Keratinocyte (primary cell): ENCODE data around the gene ZZZ3. TPM values are rescaled to one million over a fixed set of nuclear protein-coding genes. Genes with fewer than 3 reads are reported as not detected.

Experiments used
- DNase-seq: peaks from one replicate; pipeline ENCODE4 v3.0.0-alpha.2; 2011; ENCODE audit warnings: low read depth, missing footprints, low spot score
- FAIRE-seq: peaks from 2 replicates; lab custom pipeline; 2011; peaks lifted over from hg19 to GRCh38; lab: Jason Lieb, UNC
- H2AFZ ChIP-seq: 2 replicates; pipeline ENCODE4 v1.6.0; 2012; ENCODE audit warnings: low read length, control low read depth, inconsistent platforms; ENCODE audit not compliant: control insufficient read depth
- H3K27ac ChIP-seq: 2 replicates; pipeline ENCODE4 v1.5.1; 2011; ENCODE audit warnings: low read length; ENCODE audit not compliant: control insufficient read depth, insufficient read depth
- H3K27me3 ChIP-seq: 3 replicates; pipeline ENCODE4 v1.6.0; 2011; ENCODE audit warnings: low read length; ENCODE audit not compliant: control insufficient read depth, insufficient read depth; ENCODE audit errors: extremely low read depth
- H3K36me3 ChIP-seq, 2 experiments: 2 replicates in 1 of 2; 3 replicates in 1 of 2; pipeline ENCODE4 v1.5.1; 2011; ENCODE audit warnings: low read length in 2 of 2, mild to moderate bottlenecking in 1 of 2; ENCODE audit not compliant: control insufficient read depth in 2 of 2, insufficient read depth in 2 of 2; ENCODE audit errors: extremely low read depth in 1 of 2
- H3K4me1 ChIP-seq: 3 replicates; pipeline ENCODE4 v1.5.1; 2011; ENCODE audit warnings: low read length; ENCODE audit not compliant: control insufficient read depth, insufficient read depth; ENCODE audit errors: extremely low read depth
- H3K4me2 ChIP-seq: 3 replicates; pipeline ENCODE4 v1.6.0; 2011; ENCODE audit warnings: low read depth, low read length; ENCODE audit not compliant: control insufficient read depth, insufficient read depth; ENCODE audit errors: extremely low read depth
- H3K4me3 ChIP-seq, 3 experiments: fragments of 200-600 bp in 1 of 3; sonication (generic) in 1 of 3; 2 replicates in 2 of 3; 3 replicates in 1 of 3; pipeline ENCODE4 v1.5.1; 2011 to 2016; ENCODE audit warnings: low read length in 3 of 3, mild to moderate bottlenecking in 3 of 3, control low read depth in 2 of 3, inconsistent platforms in 1 of 3, low read depth in 1 of 3, mixed read lengths in 1 of 3, mixed run types in 1 of 3, moderate library complexity in 1 of 3; ENCODE audit not compliant: control insufficient read depth in 2 of 3, insufficient read depth in 2 of 3; ENCODE audit errors: extremely low read depth in 1 of 3
- H3K79me2 ChIP-seq: 2 replicates; pipeline ENCODE4 v1.6.0; 2012; ENCODE audit warnings: low read length; ENCODE audit not compliant: control insufficient read depth, insufficient read depth
- H3K9ac ChIP-seq: 3 replicates; pipeline ENCODE4 v1.6.0; 2011; ENCODE audit warnings: low read length; ENCODE audit not compliant: control insufficient read depth, insufficient read depth; ENCODE audit errors: extremely low read depth
- H3K9me1 ChIP-seq: 3 replicates; pipeline ENCODE4 v1.6.0; 2011; ENCODE audit warnings: low read length; ENCODE audit not compliant: control insufficient read depth, insufficient read depth; ENCODE audit errors: extremely low read depth
- H3K9me3 ChIP-seq: 2 replicates; pipeline ENCODE4 v1.5.1; 2012; ENCODE audit warnings: low read depth, low read length; ENCODE audit not compliant: control insufficient read depth
- H4K20me1 ChIP-seq: 3 replicates; pipeline ENCODE4 v1.6.0; 2011; ENCODE audit warnings: low read length; ENCODE audit not compliant: control insufficient read depth, insufficient read depth; ENCODE audit errors: extremely low read depth
- EZH2 ChIP-seq: IDR thresholded peaks from one replicate; pipeline ENCODE4 v1.6.1; 2012; ENCODE audit warnings: inconsistent platforms, mild to moderate bottlenecking, low read length, moderate library complexity
- dilution Hi-C: fragments of 300-500 bp; cut with MboI; formaldehyde crosslinking; loops from one replicate; pipeline ENCODE4 v1.7.0; 2020; ENCODE audit warnings: low sequenced_read_pairs; ENCODE audit not compliant: extremely low pct_ligation_motif_present
- polyA plus RNA-seq, 5 experiments: library from polyadenylated mRNA; depleted of rRNA in 3 of 5; stranded (reverse) in 3 of 5; stranded (forward) in 1 of 5; unstranded in 1 of 5; fragments of >200 nt; gene quantifications; 1 replicate in 1 of 5; 2 replicates in 3 of 5; 3 replicates in 1 of 5; pipeline versions ENCODE4 v1.2.1 to v1.2.3, GENCODE V29; 2011 to 2012; ENCODE audit warnings: missing spikeins in 2 of 5, low read depth in 1 of 5, low replicate concordance in 1 of 5
- TF ChIP-seq, protein P1 (sequence below), 3 experiments: IDR thresholded peaks in 1 of 3; conservative IDR thresholded peaks in 1 of 3; optimal IDR thresholded peaks in 1 of 3; 2 replicates in 2 of 3; 3 replicates in 1 of 3; pipeline versions ENCODE3 to v1.5.1; 2011; ENCODE audit warnings: low read length in 3 of 3, mild to moderate bottlenecking in 3 of 3, moderate library complexity in 2 of 3, control low read depth in 1 of 3, inconsistent platforms in 1 of 3; ENCODE audit not compliant: insufficient read depth in 2 of 3; ENCODE audit errors: extremely low read depth in 1 of 3

The ZZZ3 gene
- polyA plus RNA-seq, 1 donor (not counting 4 experiments of a cell fraction or from before 2014, with no cell fraction given): 30.6 TPM

DNA sequence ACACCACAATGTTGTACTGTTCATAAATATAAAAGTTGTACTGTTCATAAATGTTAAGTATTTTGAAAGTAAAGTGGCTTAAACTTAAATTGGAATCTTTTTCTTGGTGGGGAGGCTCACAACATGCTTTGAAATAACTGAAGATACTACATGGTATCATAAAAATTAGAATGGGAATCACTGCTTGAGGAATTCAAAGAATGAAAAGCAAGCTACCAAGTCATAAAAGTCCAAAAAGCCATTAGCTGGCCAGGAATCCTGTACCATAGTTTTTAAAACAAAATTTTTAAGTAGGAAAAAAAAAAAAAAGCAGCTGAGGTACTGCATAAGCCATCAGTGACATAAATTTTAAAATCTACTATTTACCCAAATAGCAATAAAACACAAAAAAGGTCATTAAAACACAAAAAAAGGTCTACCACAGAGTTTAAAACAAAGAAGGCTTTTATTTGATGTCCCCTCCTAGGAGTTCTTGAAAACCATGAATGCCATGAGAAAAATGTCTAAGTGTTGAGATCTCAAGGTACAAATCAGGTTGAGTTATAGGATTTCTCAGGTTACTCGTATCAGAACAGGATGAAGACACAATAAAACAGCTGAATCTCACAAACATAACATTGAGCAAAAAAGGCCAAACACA lies 8.6 kb downstream of the ZZZ3 start:
- no peaks in the 10 kb centered on the region for H4K20me1 ChIP-seq
- no peaks in the 10 kb centered on the region for H3K27me3 ChIP-seq
- H3K4me2 ChIP-seq: no peak overlapping the region

DNA sequence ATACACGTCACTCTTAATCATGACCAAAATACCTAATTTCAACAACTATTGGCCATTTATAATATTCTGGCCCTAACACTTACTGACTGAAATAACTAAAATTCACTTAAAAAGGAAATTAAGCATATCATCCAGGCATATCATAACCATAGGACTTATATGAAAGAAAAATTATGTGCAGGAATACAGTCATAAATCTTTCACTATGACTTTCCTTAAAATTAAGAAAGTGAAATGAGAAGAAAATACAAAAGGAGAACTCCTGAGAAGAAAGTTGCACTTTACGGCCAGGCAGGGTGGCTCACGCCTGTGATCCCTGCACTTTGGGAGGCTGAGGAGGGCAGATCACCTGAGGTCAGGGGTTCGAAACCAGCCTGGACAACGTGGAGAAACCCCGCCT lies 9.4 kb downstream of the ZZZ3 start:
- Histone ChIP-seq H3K4me1 (no peaks in the 10 kb centered on the region), H4K20me1 (no peaks in the 10 kb centered on the region), H3K4me2 (no peak overlapping the region), H3K27me3 (no peaks in the 10 kb centered on the region), H3K36me3 (peaks cover 0 to 4% of the 10 kb centered on the region in 2 experiments), H3K9ac (no peak overlapping the region), H3K27ac (no peak overlapping the region), H3K9me1 (no peaks in the 10 kb centered on the region), H2AFZ (no peak overlapping the region), H3K9me3 (no peaks in the 10 kb centered on the region), H3K4me3 (no peak overlapping the region), H3K79me2 (peaks cover 100% of the 10 kb centered on the region)
- DNase-seq (no peak), FAIRE-seq (no peak)
- TF ChIP-seq, protein P1, sequence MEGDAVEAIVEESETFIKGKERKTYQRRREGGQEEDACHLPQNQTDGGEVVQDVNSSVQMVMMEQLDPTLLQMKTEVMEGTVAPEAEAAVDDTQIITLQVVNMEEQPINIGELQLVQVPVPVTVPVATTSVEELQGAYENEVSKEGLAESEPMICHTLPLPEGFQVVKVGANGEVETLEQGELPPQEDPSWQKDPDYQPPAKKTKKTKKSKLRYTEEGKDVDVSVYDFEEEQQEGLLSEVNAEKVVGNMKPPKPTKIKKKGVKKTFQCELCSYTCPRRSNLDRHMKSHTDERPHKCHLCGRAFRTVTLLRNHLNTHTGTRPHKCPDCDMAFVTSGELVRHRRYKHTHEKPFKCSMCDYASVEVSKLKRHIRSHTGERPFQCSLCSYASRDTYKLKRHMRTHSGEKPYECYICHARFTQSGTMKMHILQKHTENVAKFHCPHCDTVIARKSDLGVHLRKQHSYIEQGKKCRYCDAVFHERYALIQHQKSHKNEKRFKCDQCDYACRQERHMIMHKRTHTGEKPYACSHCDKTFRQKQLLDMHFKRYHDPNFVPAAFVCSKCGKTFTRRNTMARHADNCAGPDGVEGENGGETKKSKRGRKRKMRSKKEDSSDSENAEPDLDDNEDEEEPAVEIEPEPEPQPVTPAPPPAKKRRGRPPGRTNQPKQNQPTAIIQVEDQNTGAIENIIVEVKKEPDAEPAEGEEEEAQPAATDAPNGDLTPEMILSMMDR (optimal IDR thresholded peaks at IDR 0.05 in 1 of 3, IDR thresholded peaks at IDR 0.05 in 1 of 3, conservative IDR thresholded peaks at IDR 0.05 in 1 of 3; ENCODE audit: extremely low read depth in 1 of 3, insufficient read depth in 2 of 3, low read length in 3 of 3): no peak
- TF ChIP-seq EZH2: no peak
- dilution Hi-C loops: no loop called here

More for the DNA sequence above, 8.6 kb downstream of the ZZZ3 start:
- Histone ChIP-seq H3K9me1 (no peaks in the 10 kb centered on the region), H3K9ac (no peak overlapping the region), H3K36me3 (peaks cover 0 to 4% of the 10 kb centered on the region in 2 experiments), H3K9me3 (no peaks in the 10 kb centered on the region), H2AFZ (no peak overlapping the region), H3K4me3 (no peak overlapping the region), H3K27ac (no peak overlapping the region), H3K4me1 (no peaks in the 10 kb centered on the region), H3K79me2 (peaks cover 100% of the 10 kb centered on the region)
- TF ChIP-seq, protein P1 (optimal IDR thresholded peaks at IDR 0.05 in 1 of 3, IDR thresholded peaks at IDR 0.05 in 1 of 3, conservative IDR thresholded peaks at IDR 0.05 in 1 of 3; ENCODE audit: extremely low read depth in 1 of 3, insufficient read depth in 2 of 3, low read length in 3 of 3): no peak
- no peak for TF ChIP-seq EZH2
- DNase-seq (no peak), FAIRE-seq (no peak)
- dilution Hi-C loops: no loop called here
